Immature natural killer cell (primary cell): Measurements from ENCODE around the gene MYOM1. TPM values are rescaled to one million over a fixed set of nuclear protein-coding genes. Genes with fewer than 3 reads are reported as not detected.
A peak's percentile ranks its signal among the peaks of the same experiment; 100 is the strongest.
"Not testable (repeated sequence)": the region's sequence is repeated elsewhere in the genome, so short reads cannot be mapped to it uniquely, and the experiment has no call there.

ENCODE experiments used
- DNase-seq, 3 donors: peaks; one replicate each; pipeline ENCODE4 v3.0.0; 2022; ENCODE audit warnings: mixed read lengths in 1 of 3
- H3K27ac Mint-ChIP-seq, 6 donors: one replicate each; pipeline ENCODE4 v1.8.0; 2020; ENCODE audit warnings: mixed read lengths in 6 of 6, mild to moderate bottlenecking in 5 of 6, inconsistent platforms in 4 of 6, moderate library complexity in 3 of 6
- H3K27me3 Mint-ChIP-seq, 3 donors: one replicate each; pipeline ENCODE4 v1.8.0; 2020 to 2021; ENCODE audit warnings: low read depth in 3 of 3, mild to moderate bottlenecking in 3 of 3, mixed read lengths in 3 of 3, moderate library complexity in 3 of 3, inconsistent platforms in 1 of 3
- H3K36me3 Mint-ChIP-seq, 3 donors: one replicate each; pipeline ENCODE4 v1.8.0; 2020; ENCODE audit warnings: mixed read lengths in 3 of 3, inconsistent platforms in 2 of 3, mild to moderate bottlenecking in 2 of 3
- H3K4me1 Mint-ChIP-seq, 2 donors: one replicate each; pipeline ENCODE4 v1.8.0; 2020; ENCODE audit warnings: inconsistent platforms in 2 of 2, mild to moderate bottlenecking in 2 of 2, mixed read lengths in 2 of 2, moderate library complexity in 1 of 2
- H3K4me3 Mint-ChIP-seq, 5 donors: one replicate each; pipeline ENCODE4 v1.8.0; 2020; ENCODE audit warnings: mild to moderate bottlenecking in 5 of 5, mixed read lengths in 5 of 5, inconsistent platforms in 3 of 5, moderate library complexity in 3 of 5
- H3K9me3 Mint-ChIP-seq, 6 donors: one replicate each; pipeline ENCODE4 v1.8.0; 2020; ENCODE audit warnings: mild to moderate bottlenecking in 6 of 6, mixed read lengths in 6 of 6, inconsistent platforms in 4 of 6, moderate library complexity in 3 of 6
- polyA plus RNA-seq, 3 donors: library from polyadenylated mRNA; unstranded; fragments of 300-500 nt; fragmentation: Illumina TruSeq; gene quantifications; one replicate each; pipeline ENCODE4 v1.2.3, GENCODE V29; 2021

Gene MYOM1
- polyA plus RNA-seq, 3 donors from 2014 or later, result 0.72 to 1.2 TPM; not detected in 1

DNA sequence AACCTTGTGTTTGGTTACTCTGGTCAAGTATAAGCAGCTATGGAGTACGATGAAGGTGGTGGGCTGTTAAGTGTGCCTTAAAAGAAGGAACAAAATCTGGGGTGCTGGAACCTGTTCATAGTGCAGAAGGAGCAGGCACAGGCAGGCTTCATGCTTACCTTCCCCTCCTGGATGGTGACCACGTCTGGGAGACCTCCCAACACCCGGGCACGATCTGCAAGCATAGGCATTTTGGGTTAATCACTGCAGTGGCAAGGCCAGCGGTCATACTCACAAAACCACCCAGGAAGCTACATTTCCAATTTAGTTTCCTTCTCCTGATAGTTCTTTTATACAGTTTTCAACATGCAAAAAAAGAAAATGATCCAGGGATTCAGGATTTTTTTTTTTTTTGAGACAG lies 148.1 kb downstream of the MYOM1 start:
- H3K9me3 Mint-ChIP-seq, result no peaks in the 10 kb centered on the region
- H3K27me3 Mint-ChIP-seq, result peaks cover 0 to 3% (median 0%) of the 10 kb centered on the region in 3 donors
- H3K4me3 Mint-ChIP-seq, result no peak overlapping the region
- DNase-seq, result no peak
- H3K36me3 Mint-ChIP-seq, result no peaks in the 10 kb centered on the region
- no peak overlapping the region for H3K27ac Mint-ChIP-seq
- peaks cover 50 to 69% of the 10 kb centered on the region in 2 donors for H3K4me1 Mint-ChIP-seq

DNA sequence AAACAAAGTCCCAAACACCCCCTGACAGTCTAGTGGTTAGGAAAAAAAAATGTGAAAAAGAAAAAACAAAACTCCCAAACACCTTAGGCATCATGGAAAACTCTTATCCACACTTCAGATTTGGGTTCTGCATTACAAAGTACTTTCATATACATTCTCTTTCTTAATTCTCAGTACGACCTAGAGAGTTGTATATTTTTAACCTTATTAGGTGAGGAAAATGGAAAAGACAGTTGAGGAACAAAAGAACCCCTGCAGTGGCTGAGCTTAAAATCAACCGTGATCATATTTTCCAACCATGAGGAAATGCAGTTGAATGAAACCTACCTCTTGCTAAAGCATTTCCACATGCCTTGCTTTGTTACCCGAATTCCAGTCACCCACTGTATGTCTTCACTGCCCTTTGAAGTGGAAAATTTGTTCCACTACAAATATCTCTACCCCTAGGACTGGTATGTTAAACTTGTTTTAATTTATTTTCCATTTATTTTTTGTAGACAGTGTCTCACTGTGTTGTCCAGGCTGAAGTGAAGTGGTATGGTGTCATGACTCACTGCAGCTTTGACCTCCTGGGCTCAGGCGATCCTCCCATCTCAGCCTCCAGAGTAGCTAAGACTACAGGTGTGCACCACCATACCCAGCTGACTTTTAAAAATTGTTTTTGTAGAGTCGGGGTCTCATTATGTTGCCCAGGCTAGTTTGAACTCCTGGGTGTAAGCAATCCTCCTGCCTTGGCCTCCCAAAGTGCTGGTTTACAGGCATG lies 149.9 kb downstream of the MYOM1 start:
- DNase-seq, result no peak
- Mint-ChIP-seq H3K36me3 (no peaks in the 10 kb centered on the region), H3K27me3 (peaks cover 0 to 3% (median 0%) of the 10 kb centered on the region in 3 donors), H3K27ac (peak overlapping the region in 5 of 6 donors; percentile 6 to 84 (median 65)), H3K9me3 (no peaks in the 10 kb centered on the region), H3K4me3 (peak overlapping the region in 3 of 5 donors; percentile 21 to 60 (median 53)), H3K4me1 (peaks cover 60 to 74% of the 10 kb centered on the region in 2 donors)

DNA sequence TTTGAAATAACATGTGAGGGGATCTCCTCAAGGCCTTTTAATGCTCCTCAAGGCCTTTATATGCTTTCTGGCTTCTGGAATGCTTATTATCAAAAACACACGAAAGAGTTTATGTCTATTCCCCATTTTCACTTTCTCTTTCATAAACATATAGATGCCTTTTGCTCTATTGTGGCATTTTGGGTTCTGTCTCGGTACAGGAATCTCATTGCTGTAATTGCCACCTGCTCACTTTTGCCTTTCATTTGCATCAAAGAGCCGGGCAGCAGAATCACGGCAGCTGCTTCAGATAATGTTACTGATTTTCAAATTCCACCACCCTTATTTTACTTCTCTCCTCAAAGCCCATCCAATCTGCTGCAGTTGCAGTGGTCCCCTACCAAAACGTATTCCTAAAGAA lies 152.0 kb downstream of the MYOM1 start:
- no peaks in the 10 kb centered on the region for H3K9me3 Mint-ChIP-seq
- H3K27ac Mint-ChIP-seq, result peak overlapping the region; percentile 78 to 92 (median 83)
- H3K4me3 Mint-ChIP-seq, result peak overlapping the region; percentile 72 to 89 (median 77)
- H3K27me3 Mint-ChIP-seq, result peaks cover 0 to 3% (median 0%) of the 10 kb centered on the region in 3 donors
- peak in 2 of 3 donors; percentile 22 to 31 for DNase-seq
- peaks cover 55 to 63% of the 10 kb centered on the region in 2 donors for H3K4me1 Mint-ChIP-seq
- no peaks in the 10 kb centered on the region for H3K36me3 Mint-ChIP-seq

DNA sequence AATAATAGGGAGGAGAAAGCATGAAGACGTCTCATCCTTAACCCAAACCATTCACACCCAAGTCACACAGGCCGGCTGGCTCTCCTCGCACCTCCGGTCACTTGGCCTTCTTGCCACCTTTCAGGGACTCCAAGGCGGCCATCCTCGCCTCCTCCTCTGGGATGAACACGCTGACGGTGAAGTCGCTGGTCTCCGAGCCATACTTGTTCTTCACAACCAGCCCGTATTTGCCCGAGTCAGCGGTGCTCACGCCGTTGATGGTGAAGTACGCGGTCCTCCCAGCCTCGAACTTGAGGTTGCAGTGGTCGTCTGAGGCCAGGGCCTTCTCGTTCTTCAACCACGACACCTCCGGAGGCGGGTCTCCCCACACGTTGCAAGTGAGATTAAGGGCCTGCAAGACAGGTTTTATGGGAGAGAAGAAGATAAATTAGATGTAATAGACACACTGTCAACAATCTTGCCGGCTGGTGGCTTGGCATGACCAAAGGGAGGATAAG lies 152.6 kb downstream of the MYOM1 start:
- peak in 1 of 3 donors; percentile 28 for DNase-seq
- Mint-ChIP-seq H3K9me3 (no peaks in the 10 kb centered on the region), H3K4me3 (peak overlapping the region; percentile 72 to 89 (median 77)), H3K27me3 (peaks cover 0 to 3% (median 0%) of the 10 kb centered on the region in 3 donors), H3K4me1 (peaks cover 57 to 65% of the 10 kb centered on the region in 2 donors), H3K27ac (peak overlapping the region; percentile 78 to 92 (median 83)), H3K36me3 (no peaks in the 10 kb centered on the region)

DNA sequence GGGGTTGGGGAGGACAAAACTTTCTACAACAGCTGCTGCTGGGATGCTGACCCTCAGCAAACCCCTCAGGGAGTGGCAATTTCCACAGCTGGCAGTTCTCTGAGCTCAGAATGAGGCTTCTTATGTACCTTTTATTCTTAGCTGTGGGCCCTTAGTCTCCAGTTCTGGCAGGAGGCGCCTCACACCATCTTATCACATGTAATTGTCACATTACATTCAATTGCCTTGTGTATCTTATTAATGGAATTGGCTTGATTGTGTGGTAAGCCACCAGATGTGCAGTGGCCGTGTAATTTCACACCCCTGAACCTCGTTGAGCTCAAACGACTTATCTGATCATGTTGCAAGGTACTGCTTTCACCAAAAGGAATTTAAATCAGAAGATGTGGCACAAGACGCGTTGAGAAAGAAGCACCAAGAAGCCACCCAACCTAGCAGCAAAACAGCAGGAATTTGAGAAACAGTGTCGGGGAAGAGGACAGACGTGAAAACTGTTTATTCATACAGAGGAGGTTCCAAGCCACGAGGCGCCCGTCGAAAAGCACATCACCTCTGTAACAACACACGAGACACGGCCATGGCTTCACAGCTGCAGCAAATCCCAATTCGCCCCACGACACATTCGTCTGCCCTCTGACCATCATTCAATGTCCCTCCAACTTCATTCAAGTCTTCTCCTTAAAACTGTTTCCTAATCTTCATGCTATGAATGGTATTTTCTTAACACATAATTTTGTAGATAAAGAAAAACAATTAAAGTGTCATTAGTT lies 153.2 kb downstream of the MYOM1 start:
- Mint-ChIP-seq H3K9me3 (no peaks in the 10 kb centered on the region), H3K4me3 (peak overlapping the region; percentile 72 to 89 (median 77)), H3K36me3 (no peaks in the 10 kb centered on the region), H3K27ac (peak overlapping the region; percentile 78 to 92 (median 83)), H3K4me1 (peaks cover 64 to 72% of the 10 kb centered on the region in 2 donors), H3K27me3 (peaks cover 3 to 7% (median 4%) of the 10 kb centered on the region in 3 donors)
- DNase-seq, result peak; percentile 47 to 62 (median 54)

DNA sequence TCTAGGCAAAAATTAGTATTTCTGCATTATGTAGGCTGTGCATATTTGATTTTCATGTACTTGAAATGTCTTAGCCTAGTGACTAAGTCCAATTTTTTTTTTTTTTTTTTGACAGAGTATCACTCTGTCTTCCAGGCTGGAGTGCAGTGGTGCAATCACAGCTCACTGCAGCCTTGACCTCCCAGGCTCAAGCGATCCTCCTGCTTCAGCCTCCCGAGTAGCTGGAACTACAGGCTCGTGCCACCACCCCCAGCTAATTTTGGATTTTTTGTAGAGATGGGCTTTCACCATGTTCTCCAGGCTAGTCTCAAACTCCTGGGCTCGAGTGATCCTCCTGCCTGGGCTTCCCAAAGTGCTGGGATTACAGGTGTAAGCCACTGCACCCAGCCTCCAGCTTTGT lies 156.0 kb downstream of the MYOM1 start:
- Mint-ChIP-seq H3K4me1 (peaks cover 77 to 82% of the 10 kb centered on the region in 2 donors), H3K27me3 (peaks cover 8 to 15% (median 10%) of the 10 kb centered on the region in 3 donors)
- H3K9me3 Mint-ChIP-seq, H3K36me3 Mint-ChIP-seq, DNase-seq, H3K4me3 Mint-ChIP-seq, H3K27ac Mint-ChIP-seq: not testable (repeated sequence)

DNA sequence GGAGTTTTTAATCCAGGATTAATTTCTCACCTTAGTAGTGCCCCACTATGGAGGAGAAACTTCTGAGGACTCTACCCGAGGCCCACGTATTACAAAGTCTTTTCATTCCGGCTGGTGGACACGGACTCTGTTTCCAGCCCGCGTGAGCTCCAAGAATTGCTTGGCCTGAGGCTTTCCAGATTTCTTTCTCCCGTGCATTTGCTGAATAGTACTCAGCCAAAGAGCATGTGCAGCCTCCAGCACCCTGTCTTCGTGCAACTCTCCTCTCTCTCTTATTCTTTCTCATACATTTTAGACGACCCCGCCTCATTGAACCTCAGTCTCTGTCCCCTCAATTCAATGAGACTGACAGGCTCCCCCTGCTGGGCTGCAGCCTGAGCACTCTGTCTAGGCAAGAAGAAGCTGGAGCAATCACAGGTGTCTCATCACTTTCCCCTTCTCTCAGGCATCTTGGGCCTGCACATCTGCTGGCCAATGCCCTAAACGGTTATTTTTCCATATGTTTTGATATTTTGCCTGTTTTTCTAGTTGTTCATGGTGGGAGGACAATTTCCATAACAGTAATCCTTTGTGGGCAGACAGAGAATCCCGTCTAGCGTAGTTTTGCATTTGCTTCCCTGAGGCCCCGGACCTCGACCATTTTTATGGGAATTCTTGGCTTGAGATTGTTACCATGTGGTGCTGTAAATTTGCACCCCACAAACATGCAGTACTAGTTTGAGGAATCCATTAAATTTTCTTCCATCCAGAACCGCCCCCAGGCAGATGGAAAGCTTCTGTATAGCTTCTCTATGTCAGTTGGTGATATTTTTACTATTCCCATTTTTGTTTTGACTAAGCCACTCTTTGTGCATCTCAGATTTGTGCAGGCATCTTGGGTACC lies 156.7 kb downstream of the MYOM1 start:
- Mint-ChIP-seq H3K27ac (peak overlapping the region; percentile 84 to 99 (median 96)), H3K36me3 (no peaks in the 10 kb centered on the region), H3K4me1 (peaks cover 79 to 82% of the 10 kb centered on the region in 2 donors), H3K9me3 (no peaks in the 10 kb centered on the region), H3K4me3 (peak overlapping the region; percentile 18 to 81 (median 61)), H3K27me3 (peaks cover 8 to 15% (median 10%) of the 10 kb centered on the region in 3 donors)
- DNase-seq, result peak in 2 of 3 donors; percentile 33 to 39

DNA sequence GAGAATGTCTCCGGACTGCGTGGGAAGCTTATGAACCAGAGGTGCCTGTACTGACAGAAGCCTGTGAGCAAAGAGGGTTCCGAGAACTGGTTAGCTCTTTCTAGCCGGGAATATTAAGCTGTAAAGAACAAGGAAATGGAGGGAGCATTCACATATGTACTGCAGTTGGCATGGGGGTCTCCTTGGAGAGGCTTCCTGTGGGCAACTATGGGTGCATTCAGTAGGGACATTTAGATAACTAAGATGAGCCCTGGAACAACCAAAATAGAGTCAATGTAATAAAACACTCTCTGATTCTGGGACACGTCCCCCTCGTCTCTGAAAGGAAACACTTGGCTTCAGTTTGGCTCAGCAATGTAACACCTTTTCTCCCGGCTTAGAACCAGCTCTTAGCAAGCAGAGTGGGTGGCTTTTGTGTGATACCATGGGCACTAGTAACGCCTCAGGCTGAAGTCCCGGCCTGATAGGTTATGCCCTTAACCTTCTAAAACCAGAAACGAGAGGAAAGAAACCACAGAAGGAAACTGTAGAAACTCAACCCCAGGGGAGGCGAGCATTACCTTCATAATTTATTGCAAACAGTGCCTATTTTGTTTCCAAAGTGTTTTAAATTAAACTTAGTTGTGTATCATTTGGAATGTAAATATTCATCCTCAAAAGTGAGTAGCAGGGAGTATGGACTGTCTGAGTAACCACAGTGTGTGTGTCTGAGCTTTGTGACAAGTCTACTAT lies 158.0 kb downstream of the MYOM1 start:
- Mint-ChIP-seq H3K4me3 (peak overlapping the region; percentile 74 to 86 (median 83)), H3K4me1 (peaks cover 77 to 82% of the 10 kb centered on the region in 2 donors), H3K9me3 (no peaks in the 10 kb centered on the region), H3K27me3 (peaks cover 5 to 15% (median 10%) of the 10 kb centered on the region in 3 donors), H3K36me3 (no peaks in the 10 kb centered on the region), H3K27ac (peak overlapping the region; percentile 84 to 99 (median 96))
- DNase-seq, result peak; percentile 76 to 79 (median 78)

DNA sequence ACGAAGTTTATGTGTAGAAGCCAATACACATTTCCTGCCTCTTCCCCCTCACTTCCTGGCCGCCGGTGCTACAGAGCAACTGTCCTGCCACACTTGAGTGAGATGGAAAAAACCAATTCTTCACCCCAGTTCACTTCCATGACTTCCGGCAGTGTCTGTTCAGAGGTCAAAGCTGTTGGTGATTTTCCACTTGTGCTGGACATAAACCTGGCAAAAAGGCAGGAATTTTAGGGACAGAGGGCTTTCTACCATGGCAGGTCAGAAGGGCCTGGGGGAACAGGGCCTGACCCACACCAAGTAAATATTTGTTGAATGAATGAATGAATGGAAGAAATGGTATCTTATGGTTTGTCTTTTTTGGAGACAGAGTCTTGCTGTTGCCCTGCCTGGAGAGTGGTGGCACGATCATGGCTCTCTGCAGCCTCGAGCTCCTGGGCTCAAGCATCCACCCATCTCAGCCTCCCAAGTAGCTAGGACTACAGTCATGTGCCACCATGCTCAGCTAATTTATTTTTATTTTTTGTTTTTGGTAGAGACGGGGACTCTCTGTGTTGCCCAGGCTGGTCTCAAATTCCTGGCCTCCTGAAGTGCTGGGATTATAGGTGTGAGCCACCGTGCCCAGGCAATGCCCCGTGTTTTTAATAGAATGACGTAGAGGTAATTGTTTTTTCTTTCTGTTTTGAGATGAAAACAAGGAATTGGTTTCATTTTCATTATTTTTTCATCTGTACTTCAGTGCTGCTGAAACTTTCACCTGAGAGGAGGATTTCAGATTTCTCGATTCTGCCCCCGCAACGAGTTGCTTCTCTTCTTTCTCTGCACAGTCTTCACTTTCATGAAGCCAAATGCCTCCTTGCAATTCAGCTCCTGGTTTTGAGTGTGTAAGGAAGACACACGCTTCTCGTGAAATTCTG lies 158.8 kb downstream of the MYOM1 start:
- Mint-ChIP-seq H3K27ac (peak overlapping the region; percentile 84 to 99 (median 96)), H3K4me1 (peaks cover 73 to 79% of the 10 kb centered on the region in 2 donors), H3K4me3 (peak overlapping the region; percentile 74 to 86 (median 83)), H3K36me3 (no peaks in the 10 kb centered on the region), H3K9me3 (no peaks in the 10 kb centered on the region), H3K27me3 (peaks cover 5 to 15% (median 10%) of the 10 kb centered on the region in 3 donors)
- peak; percentile 58 to 65 (median 64) for DNase-seq

DNA sequence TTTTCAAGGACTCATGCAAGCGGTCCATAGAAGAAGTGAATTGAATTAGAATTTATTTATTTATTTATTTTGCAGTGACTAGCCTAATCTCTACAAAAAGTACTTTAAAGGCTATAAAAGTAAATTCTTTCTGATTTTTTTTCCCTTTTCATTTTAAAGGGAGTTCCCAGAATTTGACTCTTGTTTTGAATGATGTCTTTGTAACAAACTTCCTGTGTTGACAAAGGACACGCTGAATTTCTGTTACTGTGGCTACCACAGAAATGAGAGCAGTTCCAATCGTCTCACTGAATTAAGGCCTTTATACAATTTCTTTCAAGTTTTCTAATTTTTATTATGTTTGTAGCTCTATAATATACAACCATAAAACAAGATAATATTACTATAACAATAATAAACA lies 160.5 kb downstream of the MYOM1 start:
- Mint-ChIP-seq H3K27me3 (peaks cover 5 to 15% (median 10%) of the 10 kb centered on the region in 3 donors), H3K9me3 (no peaks in the 10 kb centered on the region), H3K4me3 (peak overlapping the region in 3 of 5 donors; percentile 39 to 65 (median 64)), H3K27ac (peak overlapping the region; percentile 84 to 97 (median 94)), H3K36me3 (peaks cover 0 to under 1% (median 0%) of the 10 kb centered on the region in 3 donors), H3K4me1 (peaks cover 68 to 74% of the 10 kb centered on the region in 2 donors)
- peak; percentile 46 to 52 (median 47) for DNase-seq

DNA sequence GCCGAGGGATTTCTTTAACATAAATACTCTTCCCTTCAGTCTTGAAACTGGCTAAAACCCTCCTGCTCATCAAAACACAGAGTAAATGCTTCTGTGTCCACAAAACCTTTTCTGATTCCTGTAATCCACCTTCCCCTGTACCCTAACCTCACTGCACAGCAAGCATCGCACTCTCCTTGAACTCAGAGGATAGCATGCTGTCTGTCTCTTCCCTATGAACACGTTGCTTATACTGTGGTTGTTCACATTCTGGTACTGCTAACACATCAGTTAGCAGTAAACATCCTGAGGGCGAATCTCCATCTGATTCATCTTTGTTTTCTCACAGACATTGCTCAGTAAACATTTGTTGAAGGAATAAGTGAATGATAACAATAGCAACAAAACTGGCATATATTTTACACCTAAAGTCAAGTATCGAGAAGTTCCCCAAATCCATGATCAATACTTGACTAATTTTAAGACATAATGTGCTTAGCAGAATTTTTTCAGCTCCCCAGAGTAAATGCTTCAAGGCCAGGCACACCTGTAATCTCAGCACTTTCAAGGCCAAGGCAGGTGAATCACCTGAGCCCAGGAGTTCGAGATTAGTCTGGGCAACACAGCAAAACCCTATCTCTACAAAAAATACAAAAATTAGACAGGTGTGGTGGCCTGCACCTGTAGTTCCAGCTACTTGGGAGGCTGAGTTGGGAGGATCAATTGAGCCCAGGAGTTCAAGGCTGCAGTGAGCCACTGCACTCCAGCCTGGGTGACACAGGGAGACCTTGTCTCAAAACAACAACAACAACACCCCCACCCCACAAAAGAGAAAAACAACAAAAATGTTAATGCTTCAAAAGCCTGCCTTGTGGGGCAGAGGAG lies 161.2 kb downstream of the MYOM1 start:
- Mint-ChIP-seq H3K9me3 (no peaks in the 10 kb centered on the region), H3K4me1 (peaks cover 68 to 74% of the 10 kb centered on the region in 2 donors), H3K27me3 (peaks cover 5 to 15% (median 10%) of the 10 kb centered on the region in 3 donors), H3K4me3 (peak overlapping the region; percentile 39 to 65 (median 52)), H3K36me3 (peaks cover 0 to 3% (median 1%) of the 10 kb centered on the region in 3 donors), H3K27ac (peak overlapping the region; percentile 84 to 97 (median 94))
- peak; percentile 32 to 51 (median 51) for DNase-seq
